Tongue (tissue), 2 donors: ENCODE data around the gene UGT1A1. TPM values are rescaled to one million over a fixed set of nuclear protein-coding genes. Genes with fewer than 3 reads are reported as not detected.
"Not testable (repeated sequence)": the region's sequence is repeated elsewhere in the genome, so short reads cannot be mapped to it uniquely, and the experiment has no call there.

ENCODE experiments used
- DNase-seq: peaks from one replicate; pipeline ENCODE4 v3.0.0-alpha.2; 2015
- total RNA-seq: library from RNA; depleted of rRNA; stranded (reverse); fragments of >200 nt; gene quantifications from one replicate; pipeline ENCODE4 v1.2.3, GENCODE V29; 2014

Gene UGT1A1
- 0.41 TPM for total RNA-seq

GRCh38 chr2:233760043-233760442 is at the start of gene UGT1A1:
UGT1A1 (plus strand) TSS chr2:233760270; CDS start chr2:233760288, 18 bp downstream.
- DNase-seq: no peak

GRCh38 chr2:233711312-233712008 is 48.6 kb upstream of the UGT1A1 start:
- DNase-seq: peak; percentile 81

- no peak for DNase-seq
These were observed 47.3 kb upstream of the UGT1A1 start, which contains the start of gene UGT1A5 for GRCh38 chr2:233712611-233713261. UGT1A5 (plus strand) TSS chr2:233712907; CDS start chr2:233712992, 85 bp downstream.

- DNase-seq: no peak
These were observed 46.8 kb upstream of the UGT1A1 start for GRCh38 chr2:233713262-233713615.

GRCh38 chr2:233714121-233714520 is 45.9 kb upstream of the UGT1A1 start:
- DNase-seq: no peak

GRCh38 chr2:233718552-233718951 is 41.5 kb upstream of the UGT1A1 start, which contains the start of gene UGT1A4:
UGT1A4 (plus strand) TSS chr2:233718736; CDS start chr2:233718821, 85 bp downstream.
- no peak for DNase-seq

GRCh38 chr2:233728723-233729301 is 31.3 kb upstream of the UGT1A1 start, which contains the start of gene UGT1A3:
UGT1A3 (plus strand) TSS chr2:233729042; CDS start chr2:233729127, 85 bp downstream.
- DNase-seq: no peak

GRCh38 chr2:233736868-233737653 is 23.0 kb upstream of the UGT1A1 start:
- not testable (repeated sequence) for DNase-seq

GRCh38 chr2:233740870-233741269 is 19.2 kb upstream of the UGT1A1 start:
- DNase-seq: no peak

GRCh38 chr2:233743464-233744259 is 16.4 kb upstream of the UGT1A1 start:
- no peak for DNase-seq

GRCh38 chr2:233745073-233745755 is 14.9 kb upstream of the UGT1A1 start:
- DNase-seq: no peak

- DNase-seq: not testable (repeated sequence)
These were observed 14.2 kb upstream of the UGT1A1 start for GRCh38 chr2:233745838-233746237.

- no peak for DNase-seq
These were observed 13.4 kb upstream of the UGT1A1 start for GRCh38 chr2:233746475-233747282.

- DNase-seq: no peak
These were observed 12.9 kb upstream of the UGT1A1 start for GRCh38 chr2:233747283-233747544.

GRCh38 chr2:233750689-233751088 is 9.4 kb upstream of the UGT1A1 start:
- not testable (repeated sequence) for DNase-seq

GRCh38 chr2:233751212-233752009 is 8.7 kb upstream of the UGT1A1 start:
- DNase-seq: not testable (repeated sequence)

GRCh38 chr2:233754872-233755611 is 5.0 kb upstream of the UGT1A1 start:
- DNase-seq: no peak

- no peak for DNase-seq
These were observed 3.5 kb upstream of the UGT1A1 start for GRCh38 chr2:233756429-233757081.
